ENCODE data around the gene MBD6.
"Not testable (repeated sequence)": the region's sequence is repeated elsewhere in the genome, so short reads cannot be mapped to it uniquely, and the experiment has no call there.

The MBD6 gene

GRCh38 chr12:57515934-57516541 lies 6.6 kb upstream of the MBD6 start:
- no peak for DNase-seq (ENCODE audit: low spot score)

DNA sequence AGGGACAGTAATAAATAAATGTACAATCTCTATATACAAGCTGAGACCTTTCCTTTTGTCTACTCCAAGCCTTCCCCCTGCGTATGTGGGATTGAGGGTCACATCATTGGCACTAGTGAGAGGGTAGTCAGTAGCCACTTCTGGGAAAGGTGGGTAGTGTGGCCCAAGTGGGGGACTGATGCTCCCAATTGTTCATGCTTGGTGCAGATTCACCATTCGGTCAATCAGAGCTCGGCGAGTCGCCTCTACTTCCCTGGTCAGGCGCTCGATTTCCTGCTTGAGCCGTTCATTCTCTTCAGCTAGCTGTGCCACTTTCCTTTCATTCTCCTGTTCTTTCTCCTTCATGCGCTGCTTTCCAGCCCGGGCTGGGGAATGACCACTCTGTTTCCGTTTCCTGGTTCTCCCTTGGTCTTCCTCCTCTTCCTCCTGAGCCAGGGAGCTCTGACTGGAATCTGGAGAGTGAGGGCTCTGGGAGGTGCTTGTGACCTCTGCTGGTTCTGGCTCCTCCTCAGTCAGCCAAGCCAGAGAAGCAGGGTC lies 5.9 kb upstream of the MBD6 start:
- no peak for DNase-seq (ENCODE audit: low spot score)

DNA sequence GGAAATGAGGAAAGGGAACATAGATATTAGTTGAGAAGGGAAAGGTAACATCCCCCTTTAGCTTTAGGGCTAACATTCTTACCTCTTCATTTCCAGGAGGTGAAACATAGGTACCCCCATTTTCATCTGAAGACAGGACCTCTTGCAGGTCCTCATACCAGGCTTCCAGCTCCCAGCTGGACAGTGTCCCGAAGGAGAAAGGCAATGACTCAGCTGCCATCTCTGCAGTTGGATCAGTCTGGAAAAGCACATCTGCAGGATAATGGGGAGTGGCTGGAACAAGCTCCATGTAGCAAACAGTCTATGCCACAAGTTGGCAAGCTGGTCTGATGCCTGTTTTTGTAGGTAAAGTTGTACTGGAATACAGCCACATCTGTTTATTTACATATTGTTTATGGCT lies 5.4 kb upstream of the MBD6 start:
- no peak for DNase-seq (ENCODE audit: low spot score)

GRCh38 chr12:57517718-57518117 lies 4.9 kb upstream of the MBD6 start:
- not testable (repeated sequence) for DNase-seq (ENCODE audit: low spot score)

- DNase-seq (ENCODE audit: low spot score): no peak
Measured at GRCh38 chr12:57518176-57518919, 4.3 kb upstream of the MBD6 start.

DNA sequence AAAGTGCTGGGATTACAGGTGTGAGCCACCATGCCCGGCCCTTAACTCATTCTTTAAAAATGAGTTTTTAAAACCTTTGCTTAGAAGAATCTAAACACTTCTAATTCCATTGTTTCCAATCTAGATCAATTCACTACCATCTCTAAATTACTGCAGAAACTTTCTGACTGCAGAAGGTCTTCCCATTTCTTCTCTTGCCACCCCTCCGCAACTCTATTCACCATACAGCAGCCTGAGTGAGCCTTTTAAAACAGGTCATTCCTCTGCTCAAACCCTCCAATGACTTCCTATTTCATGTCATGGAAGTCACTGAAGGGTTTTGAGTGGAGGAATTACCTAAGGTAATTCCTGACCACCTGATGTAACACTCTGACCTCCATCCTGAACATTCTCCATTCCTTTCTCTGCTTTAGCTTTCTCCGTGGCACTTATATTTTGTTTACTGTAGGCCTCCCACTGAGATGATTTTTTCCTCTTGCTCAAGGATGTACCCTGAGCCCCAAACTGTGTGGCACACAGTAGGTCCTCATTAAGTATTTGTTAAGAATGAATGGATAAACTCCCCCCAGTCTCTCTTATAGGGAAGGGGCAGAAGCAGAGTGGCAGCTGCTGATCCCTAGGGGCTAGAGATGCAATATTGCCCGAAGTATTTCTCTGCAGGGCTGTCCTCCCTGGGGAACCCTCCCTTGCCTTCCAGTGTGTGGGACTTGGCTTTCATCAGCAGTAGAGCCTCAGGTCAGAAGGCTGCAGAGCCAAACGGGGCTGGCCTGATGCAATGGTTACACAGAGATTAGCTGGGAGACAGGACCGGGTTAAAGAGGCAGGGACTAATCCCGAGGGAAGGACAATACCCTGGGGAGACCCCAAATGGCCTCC lies 3.5 kb upstream of the MBD6 start:
- DNase-seq (ENCODE audit: low spot score): peak; percentile 49

DNA sequence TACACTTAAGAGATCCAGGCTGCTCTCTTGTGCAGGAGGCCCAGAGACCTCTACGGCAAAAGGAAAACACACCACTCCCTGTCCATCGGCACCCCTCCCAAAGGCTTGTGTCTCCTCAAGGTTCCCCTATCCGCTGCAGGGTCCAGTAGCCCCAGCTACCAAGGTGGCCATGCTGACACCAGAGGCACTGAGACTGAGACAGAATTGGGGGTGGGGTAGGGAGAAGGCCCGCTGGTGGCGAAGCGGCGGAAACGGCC lies 2.9 kb upstream of the MBD6 start:
- DNase-seq (ENCODE audit: low spot score): no peak

DNA sequence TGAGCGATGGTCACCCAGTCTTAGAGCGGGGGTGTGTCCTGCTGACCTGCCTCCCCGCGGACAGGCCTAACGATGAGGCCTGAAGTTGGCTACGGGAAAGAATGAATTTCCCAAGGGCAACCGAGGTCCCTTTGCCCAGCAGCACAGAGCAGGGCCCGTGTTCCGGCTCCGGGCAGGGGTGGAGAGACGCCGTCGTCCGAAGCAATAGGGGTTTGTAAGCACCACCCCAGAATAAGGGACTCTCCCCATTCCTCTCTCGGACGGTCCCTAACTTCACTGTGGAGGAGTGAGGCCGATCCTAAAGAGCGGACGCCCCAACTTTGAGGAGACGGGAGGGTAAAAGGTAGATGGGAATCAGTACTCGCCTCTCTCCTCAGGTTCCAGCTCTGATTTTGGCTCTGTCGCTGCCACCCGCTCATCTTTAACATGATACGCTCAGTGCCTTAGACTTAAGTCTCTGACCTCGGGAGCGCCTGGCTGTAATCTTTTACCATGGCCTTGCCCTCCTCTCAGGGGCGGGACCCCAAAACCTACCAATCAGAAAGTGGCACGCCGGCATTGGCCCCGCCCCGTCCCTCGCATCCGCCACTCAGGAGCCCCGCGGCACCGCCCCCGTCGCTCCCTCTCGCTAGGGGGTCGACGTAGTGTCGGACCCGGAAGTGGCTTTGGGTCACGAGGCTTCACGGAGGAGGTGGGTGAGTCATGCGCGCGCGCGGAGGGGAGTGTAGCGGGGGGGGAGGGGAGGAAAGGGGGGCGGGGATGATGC lies 2.4 kb upstream of the MBD6 start, which contains the start of gene DDIT3:
Gene DDIT3, minus strand, starts transcription at position 462 of the 766 bp plus-strand sequence. CDS start 3,108 bp downstream, outside the sequence.
- peak; percentile 90 for DNase-seq (ENCODE audit: low spot score)

- DNase-seq (ENCODE audit: low spot score): peak; percentile 43
Measured at GRCh38 chr12:57521525-57522010, 1.1 kb upstream of the MBD6 start.

DNA sequence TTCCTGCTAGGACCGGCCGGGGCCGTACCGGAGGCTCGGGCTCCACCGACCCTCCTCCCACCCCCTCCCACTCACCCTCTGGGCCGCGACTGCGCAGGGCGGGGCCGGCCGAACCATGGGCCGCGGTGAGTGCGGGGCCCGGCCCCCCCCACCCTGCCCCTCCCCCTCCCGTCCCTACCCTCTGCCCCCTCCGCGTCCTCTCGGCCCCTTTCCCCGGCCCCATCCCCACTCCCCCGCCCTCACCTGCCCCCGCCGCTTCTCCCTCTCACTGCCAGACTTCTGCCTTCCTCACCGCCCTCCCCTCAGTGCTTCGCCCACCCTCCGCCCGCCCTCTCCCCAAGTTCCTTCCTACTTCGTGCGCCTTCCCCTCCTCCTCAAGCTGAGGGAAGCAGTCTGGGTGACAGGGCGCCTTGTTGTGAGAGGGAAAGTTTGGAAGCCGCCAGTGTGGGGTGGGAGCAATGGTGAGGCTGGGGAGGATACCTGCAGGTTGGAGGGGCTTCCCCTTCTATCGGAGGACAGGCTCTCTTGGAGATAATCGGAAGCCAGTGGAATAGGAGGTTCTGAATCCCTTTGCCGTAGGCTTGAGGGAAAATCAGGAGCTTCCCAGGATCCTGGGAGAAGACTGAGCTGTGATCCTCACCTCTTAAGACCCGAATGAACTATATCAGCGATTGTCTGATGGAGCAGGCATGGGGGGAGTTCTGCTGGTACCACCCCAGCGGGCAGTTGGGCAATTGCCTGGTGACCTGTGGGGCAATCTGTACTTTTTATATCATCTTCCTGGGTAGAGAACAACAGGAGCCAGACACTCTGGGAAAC lies 472 bp downstream of the MBD6 start:
- DNase-seq (ENCODE audit: low spot score): no peak

DNA sequence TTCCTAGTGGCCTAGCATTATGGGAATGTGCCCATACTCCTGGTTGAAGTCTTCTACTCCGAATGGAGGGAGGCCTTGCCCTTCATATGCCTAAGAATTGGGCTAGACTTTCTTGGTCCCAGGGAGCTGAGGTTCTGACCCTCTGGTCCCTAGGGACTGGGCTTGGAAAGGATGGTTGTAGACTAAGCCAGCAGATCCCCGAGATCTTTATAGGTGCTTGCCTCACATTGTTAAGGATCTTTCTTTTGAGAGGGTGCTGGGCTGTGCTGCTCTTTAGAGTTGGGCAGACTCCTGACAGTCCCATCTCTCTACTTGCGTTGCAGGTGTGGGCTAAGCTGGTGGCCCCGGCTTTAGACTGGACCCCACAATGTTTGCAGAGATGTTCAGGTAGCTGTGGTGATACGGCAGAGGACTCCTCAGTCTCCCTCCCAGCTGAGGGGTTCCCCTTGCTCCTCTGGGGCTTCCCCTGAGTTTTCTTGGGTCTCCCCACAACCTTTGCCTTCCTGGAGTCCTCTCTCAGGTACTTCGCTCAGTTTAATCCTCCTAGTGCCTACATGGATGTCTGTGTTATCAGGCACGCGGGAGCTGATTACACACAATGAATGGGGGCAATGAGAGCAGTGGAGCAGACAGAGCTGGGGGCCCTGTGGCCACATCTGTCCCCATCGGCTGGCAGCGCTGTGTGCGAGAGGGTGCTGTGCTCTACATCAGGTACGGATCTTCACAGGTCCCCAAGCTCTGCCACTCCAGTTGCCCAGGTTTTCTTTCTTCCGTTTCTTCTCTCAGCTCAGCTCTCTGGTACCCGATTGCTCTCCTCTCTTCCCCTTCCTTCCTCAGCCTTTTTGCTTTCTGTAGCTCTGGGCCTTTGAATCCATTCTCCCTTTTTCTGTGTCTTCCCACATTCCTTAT lies 1.3 kb downstream of the MBD6 start:
- DNase-seq (ENCODE audit: low spot score): no peak

- DNase-seq (ENCODE audit: low spot score): no peak
Measured at GRCh38 chr12:57524814-57525614, 2.4 kb downstream of the MBD6 start.

DNA sequence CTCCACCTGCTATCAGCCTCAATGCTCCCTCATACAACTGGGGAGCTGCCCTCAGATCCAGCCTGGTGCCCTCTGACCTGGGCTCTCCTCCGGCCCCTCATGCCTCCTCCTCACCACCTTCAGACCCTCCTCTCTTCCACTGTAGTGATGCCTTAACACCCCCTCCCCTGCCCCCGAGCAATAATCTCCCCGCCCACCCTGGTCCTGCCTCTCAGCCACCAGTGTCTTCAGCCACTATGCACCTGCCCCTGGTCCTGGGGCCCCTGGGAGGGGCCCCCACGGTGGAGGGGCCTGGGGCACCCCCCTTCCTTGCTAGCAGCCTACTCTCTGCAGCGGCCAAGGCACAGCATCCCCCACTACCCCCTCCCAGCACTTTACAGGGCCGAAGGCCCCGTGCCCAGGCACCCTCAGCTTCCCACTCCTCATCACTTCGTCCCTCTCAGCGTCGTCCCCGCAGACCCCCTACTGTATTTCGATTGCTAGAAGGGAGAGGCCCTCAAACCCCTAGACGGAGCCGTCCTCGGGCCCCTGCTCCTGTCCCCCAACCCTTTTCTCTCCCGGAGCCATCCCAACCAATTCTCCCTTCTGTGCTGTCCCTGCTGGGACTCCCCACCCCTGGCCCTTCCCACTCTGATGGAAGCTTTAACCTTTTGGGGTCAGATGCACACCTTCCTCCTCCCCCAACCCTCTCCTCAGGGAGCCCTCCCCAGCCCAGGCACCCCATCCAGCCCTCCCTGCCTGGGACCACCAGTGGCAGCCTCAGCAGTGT lies 3.2 kb downstream of the MBD6 start:
- DNase-seq (ENCODE audit: low spot score): no peak

- no peak for DNase-seq (ENCODE audit: low spot score)
Measured at GRCh38 chr12:57526477-57527126, 4.0 kb downstream of the MBD6 start.

DNA sequence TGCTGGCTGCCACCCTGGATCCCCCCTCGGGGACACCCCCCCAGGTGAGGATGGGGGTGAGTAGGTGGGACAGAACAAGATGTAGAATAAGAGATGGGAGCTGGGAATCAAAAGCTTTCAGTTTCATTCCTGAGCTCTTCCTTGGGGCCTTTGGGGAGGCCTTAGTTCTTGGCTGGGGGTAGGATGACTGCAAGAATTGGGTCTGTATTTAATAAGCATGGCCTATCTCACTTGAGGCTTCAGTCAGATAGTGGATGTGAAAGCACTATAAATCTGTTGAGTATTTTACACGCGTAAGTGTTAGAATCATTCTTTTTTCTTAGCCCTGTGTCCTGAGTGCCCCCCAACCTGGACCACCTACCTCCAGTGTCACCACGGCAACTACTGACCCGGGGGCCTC lies 4.6 kb downstream of the MBD6 start:
- no peak for DNase-seq (ENCODE audit: low spot score)

- DNase-seq (ENCODE audit: low spot score): no peak
Measured at GRCh38 chr12:57528176-57528575, 5.6 kb downstream of the MBD6 start.

- no peak for DNase-seq (ENCODE audit: low spot score)
Measured at GRCh38 chr12:57528831-57529555, 6.4 kb downstream of the MBD6 start.
